Neural cell (in vitro differentiated cells): ENCODE results near the gene AP3D1. TPM values are rescaled to one million over a fixed set of nuclear protein-coding genes. Genes with fewer than 3 reads are reported as not detected.

Experiments
- H2AFZ ChIP-seq: fragments of 200-600, 300-800 bp; sonication (generic), shearing (Covaris generic); 2 replicates; pipeline ENCODE4 v1.6.0; 2014; ENCODE audit warnings: low read depth, mild to moderate bottlenecking, antibody characterized with exemption, low read length, moderate library complexity
- H3F3A ChIP-seq: fragments of 200-600 bp; shearing (Covaris generic); 2 replicates; pipeline ENCODE4 v1.6.1; 2016; ENCODE audit warnings: mild to moderate bottlenecking, moderate library complexity, mixed read lengths, antibody characterized with exemption, low read length; ENCODE audit not compliant: insufficient read depth, poor library complexity, severe bottlenecking
- H3K27ac ChIP-seq: fragments of 200-600, 300-800 bp; sonication (generic), shearing (Covaris generic); 2 replicates; pipeline ENCODE4 v1.5.1; 2014; ENCODE audit warnings: mild to moderate bottlenecking, low read length, moderate library complexity
- H3K27me3 ChIP-seq: fragments of 300-800, 200-600 bp; sonication (generic), shearing (Covaris generic); 2 replicates; pipeline ENCODE4 v1.6.0; 2014; ENCODE audit warnings: mild to moderate bottlenecking, low read depth, low read length, moderate library complexity; ENCODE audit not compliant: insufficient read depth
- H3K36me3 ChIP-seq: fragments of 300-800, 200-600 bp; sonication (generic), shearing (Covaris generic); 2 replicates; pipeline ENCODE4 v1.5.1; 2014; ENCODE audit warnings: mild to moderate bottlenecking, antibody characterized with exemption, low read length, moderate library complexity; ENCODE audit not compliant: insufficient read depth
- H3K4me2 ChIP-seq: fragments of 300-800, 200-600 bp; sonication (generic), shearing (Covaris generic); 2 replicates; pipeline ENCODE4 v1.6.0; 2014; ENCODE audit warnings: mild to moderate bottlenecking, low read length
- H3K4me3 ChIP-seq: fragments of 300-800, 200-600 bp; sonication (generic), shearing (Covaris generic); 2 replicates; pipeline ENCODE4 v1.5.1; 2014; ENCODE audit warnings: mild to moderate bottlenecking, low read length, moderate library complexity
- H3K79me2 ChIP-seq: fragments of 200-600 bp; shearing (Covaris generic); replicated peaks from 2 replicates; pipeline ENCODE4 v1.6.0; 2014; ENCODE audit warnings: mild to moderate bottlenecking, low read length, moderate library complexity; ENCODE audit not compliant: insufficient read depth
- H3K9ac ChIP-seq: fragments of 300-800, 200-600 bp; sonication (generic), shearing (Covaris generic); 2 replicates; pipeline ENCODE4 v1.6.1; 2016; ENCODE audit warnings: mild to moderate bottlenecking, low read length, mixed read lengths
- H3K9me2 ChIP-seq: fragments of 200-600 bp; shearing (Covaris generic); 2 replicates; pipeline ENCODE4 v1.6.1; 2016; ENCODE audit warnings: mild to moderate bottlenecking, low read length, mixed read lengths; ENCODE audit not compliant: insufficient read depth
- H3K9me3 ChIP-seq: fragments of 200-600, 300-800 bp; sonication (generic), shearing (Covaris generic); 2 replicates; pipeline ENCODE4 v1.6.1; 2016; ENCODE audit warnings: mild to moderate bottlenecking, mixed run types, low read length, moderate library complexity, mixed read lengths
- H4K20me1 ChIP-seq: fragments of 200-600 bp; shearing (Covaris generic); 2 replicates; pipeline ENCODE4 v1.6.1; 2016; ENCODE audit warnings: mild to moderate bottlenecking, mixed run types; ENCODE audit not compliant: insufficient read depth
- CTCF ChIP-seq: fragments of 450-650 bp; IDR thresholded peaks from 2 replicates; pipeline ENCODE4 v1.5.1; 2014; ENCODE audit warnings: antibody characterized with exemption, mild to moderate bottlenecking, moderate library complexity; ENCODE audit not compliant: poor library complexity, severe bottlenecking
- EP300 ChIP-seq: fragments of 450-650 bp; conservative IDR thresholded peaks from 2 replicates; pipeline ENCODE4 v1.6.1; 2014; ENCODE audit warnings: antibody characterized with exemption, mild to moderate bottlenecking, moderate library complexity; ENCODE audit not compliant: poor library complexity, severe bottlenecking
- EZH2 ChIP-seq: fragments of 200-600, 300-800 bp; shearing (Covaris generic), sonication (generic); IDR thresholded peaks from 2 replicates; pipeline ENCODE4 v1.6.1; 2014; ENCODE audit warnings: antibody characterized with exemption, low read length, borderline replicate concordance, mild to moderate bottlenecking; ENCODE audit not compliant: insufficient read depth, poor library complexity, severe bottlenecking
- MXI1 ChIP-seq: fragments of 450-650 bp; conservative IDR thresholded peaks from 2 replicates; pipeline ENCODE4 v1.6.1; 2014; ENCODE audit warnings: antibody characterized with exemption, mild to moderate bottlenecking; ENCODE audit not compliant: poor library complexity, severe bottlenecking
- POLR2AphosphoS5 ChIP-seq: IDR thresholded peaks from 2 replicates; pipeline ENCODE4 v1.6.1; 2012
- RAD21 ChIP-seq: fragments of 450-650 bp; conservative IDR thresholded peaks from 2 replicates; pipeline ENCODE4 v1.6.1; 2014; ENCODE audit warnings: antibody characterized with exemption, mild to moderate bottlenecking, moderate library complexity
- REST ChIP-seq: IDR thresholded peaks from 2 replicates; pipeline ENCODE4 v1.6.1; 2012; ENCODE audit warnings: borderline replicate concordance
- SMC3 ChIP-seq: fragments of 450-650 bp; conservative IDR thresholded peaks from 2 replicates; pipeline ENCODE4 v1.6.1; 2014; ENCODE audit warnings: antibody characterized with exemption, mild to moderate bottlenecking, moderate library complexity; ENCODE audit not compliant: poor library complexity
- TAF1 ChIP-seq: IDR thresholded peaks from 2 replicates; pipeline ENCODE4 v1.6.1; 2012; ENCODE audit warnings: low read depth
- polyA plus RNA-seq: library from polyadenylated mRNA; depleted of rRNA; stranded (reverse); fragments of >200 nt; gene quantifications from 2 replicates; pipeline ENCODE4 v1.2.3, GENCODE V29; 2014

The AP3D1 gene
- polyA plus RNA-seq, 1 donor from 2014 or later: 60.7 TPM

GRCh38 chr19:2197270-2197669 is 45.9 kb upstream of the AP3D1 start:
- no peaks in the 10 kb centered on the region for H4K20me1 ChIP-seq
- H3K79me2 ChIP-seq: peaks cover 3% of the 10 kb centered on the region
- H3F3A ChIP-seq: no peaks in the 10 kb centered on the region
- H3K27ac ChIP-seq: no peak overlapping the region
- TF ChIP-seq EP300 (no peak), REST (no peak), SMC3 (no peak), MXI1 (no peak), CTCF (no peak), POLR2AphosphoS5 (no peak), EZH2 (no peak), TAF1 (no peak), RAD21 (no peak)
- no peaks in the 10 kb centered on the region for H3K27me3 ChIP-seq
- no peaks in the 10 kb centered on the region for H3K9me3 ChIP-seq
- H2AFZ ChIP-seq: no peak overlapping the region
- H3K9ac ChIP-seq: no peak overlapping the region
- no peak overlapping the region for H3K4me3 ChIP-seq
- H3K4me2 ChIP-seq: no peak overlapping the region
- H3K9me2 ChIP-seq: no peaks in the 10 kb centered on the region
- H3K36me3 ChIP-seq: no peaks in the 10 kb centered on the region

GRCh38 chr19:2195914-2196313 is 44.5 kb upstream of the AP3D1 start:
- Histone ChIP-seq H3F3A (no peaks in the 10 kb centered on the region), H3K27me3 (no peaks in the 10 kb centered on the region), H3K9ac (no peak overlapping the region), H3K9me3 (no peaks in the 10 kb centered on the region), H3K4me2 (no peak overlapping the region), H2AFZ (no peak overlapping the region), H4K20me1 (no peaks in the 10 kb centered on the region), H3K79me2 (peaks cover 3% of the 10 kb centered on the region), H3K4me3 (no peak overlapping the region), H3K27ac (no peak overlapping the region), H3K36me3 (no peaks in the 10 kb centered on the region), H3K9me2 (no peaks in the 10 kb centered on the region)
- no peak for TF ChIP-seq RAD21
- no peak for TF ChIP-seq SMC3
- no peak for TF ChIP-seq POLR2AphosphoS5
- TF ChIP-seq CTCF: no peak
- no peak for TF ChIP-seq REST
- no peak for TF ChIP-seq TAF1
- no peak for TF ChIP-seq EP300
- TF ChIP-seq EZH2: no peak
- TF ChIP-seq MXI1: no peak
